Fibroblast of lung (primary cell): Measurements from ENCODE around the gene DYNLL2. TPM values are rescaled to one million over a fixed set of nuclear protein-coding genes. Genes with fewer than 3 reads are reported as not detected.
A peak's percentile ranks its signal among the peaks of the same experiment; 100 is the strongest.

Experiments used
- DNase-seq, 2 donors: peaks; one replicate each; pipeline versions ENCODE4 v3.0.0 to v3.0.0-alpha.2; 2010; ENCODE audit warnings: low read depth in 2 of 2
- H2AFZ ChIP-seq: 2 replicates; pipeline ENCODE4 v1.5.1; 2012; ENCODE audit warnings: low read length, control low read depth, inconsistent platforms
- H3K27ac ChIP-seq: 2 replicates; pipeline ENCODE4 v1.5.1; 2011; ENCODE audit warnings: low read length, control low read depth; ENCODE audit not compliant: insufficient read depth
- H3K27me3 ChIP-seq: 2 replicates; pipeline ENCODE4 v1.5.1; 2011; ENCODE audit warnings: mild to moderate bottlenecking, low read length; ENCODE audit not compliant: control insufficient read depth, insufficient read depth
- H3K36me3 ChIP-seq: 2 replicates; pipeline ENCODE4 v1.5.1; 2011; ENCODE audit warnings: low read length; ENCODE audit not compliant: control insufficient read depth, insufficient read depth
- H3K4me1 ChIP-seq: 2 replicates; pipeline ENCODE4 v1.5.1; 2011; ENCODE audit warnings: low read length; ENCODE audit not compliant: control insufficient read depth, insufficient read depth; ENCODE audit errors: extremely low read depth
- H3K4me2 ChIP-seq: 2 replicates; pipeline ENCODE4 v1.5.1; 2011; ENCODE audit warnings: low read length, control low read depth; ENCODE audit not compliant: insufficient read depth; ENCODE audit errors: extremely low read depth
- H3K4me3 ChIP-seq, 4 experiments: fragments of 200-600 bp in 1 of 4; sonication (generic) in 1 of 4; replicated peaks in 1 of 4; 2 replicates each; pipeline ENCODE4 v1.5.1; 2011 to 2016; ENCODE audit warnings: low read length in 4 of 4, low read depth in 3 of 4, mild to moderate bottlenecking in 3 of 4, control low read depth in 2 of 4, inconsistent platforms in 1 of 4, mixed read lengths in 1 of 4; ENCODE audit not compliant: insufficient read depth in 1 of 4; ENCODE audit errors: control extremely low read depth in 1 of 4
- H3K79me2 ChIP-seq: 2 replicates; pipeline ENCODE4 v1.5.1; 2012; ENCODE audit warnings: mild to moderate bottlenecking, low read length, inconsistent platforms; ENCODE audit not compliant: control insufficient read depth, insufficient read depth
- H3K9ac ChIP-seq: 2 replicates; pipeline ENCODE4 v1.5.1; 2011; ENCODE audit warnings: mild to moderate bottlenecking, low read length, control low read depth; ENCODE audit not compliant: insufficient read depth
- H3K9me3 ChIP-seq: 2 replicates; pipeline ENCODE4 v1.5.1; 2012; ENCODE audit warnings: low read depth, low read length; ENCODE audit not compliant: control insufficient read depth, insufficient read depth
- H4K20me1 ChIP-seq: 2 replicates; pipeline ENCODE4 v1.5.1; 2011; ENCODE audit warnings: low read length; ENCODE audit not compliant: control insufficient read depth, insufficient read depth; ENCODE audit errors: extremely low read depth
- EZH2 ChIP-seq: IDR thresholded peaks from 2 replicates; pipeline ENCODE4 v1.5.1; 2012; ENCODE audit warnings: low read length, control low read depth, mild to moderate bottlenecking; ENCODE audit errors: missing control alignments
- polyA plus RNA-seq, 2 donors: library from polyadenylated mRNA; depleted of rRNA in 1 of 2; stranded (reverse) in 1 of 2; unstranded in 1 of 2; fragments of >200 nt; gene quantifications; 2 replicates each; pipeline ENCODE4 v1.2.1, GENCODE V29; 2011 to 2012; ENCODE audit warnings: missing spikeins in 1 of 2
- total RNA-seq: library from RNA; depleted of rRNA; stranded (reverse); fragments of >200 nt; gene quantifications from 2 replicates; pipeline ENCODE4 v1.2.1, GENCODE V29; 2014
- TF ChIP-seq, protein P1 (sequence below), 2 donors: IDR thresholded peaks in 1 of 2; conservative IDR thresholded peaks in 1 of 2; 1 replicate in 1 of 2; 2 replicates in 1 of 2; pipeline ENCODE4 v1.5.1; 2011 to 2012; ENCODE audit warnings: low read length in 2 of 2, control low read depth in 1 of 2, inconsistent platforms in 1 of 2, low read depth in 1 of 2, mild to moderate bottlenecking in 1 of 2

DYNLL2 gene
- total and polyA plus RNA-seq, 2 donors (not counting 1 experiment from before 2014, with no cell fraction given), result 17.1 to 32.9 TPM

DNA sequence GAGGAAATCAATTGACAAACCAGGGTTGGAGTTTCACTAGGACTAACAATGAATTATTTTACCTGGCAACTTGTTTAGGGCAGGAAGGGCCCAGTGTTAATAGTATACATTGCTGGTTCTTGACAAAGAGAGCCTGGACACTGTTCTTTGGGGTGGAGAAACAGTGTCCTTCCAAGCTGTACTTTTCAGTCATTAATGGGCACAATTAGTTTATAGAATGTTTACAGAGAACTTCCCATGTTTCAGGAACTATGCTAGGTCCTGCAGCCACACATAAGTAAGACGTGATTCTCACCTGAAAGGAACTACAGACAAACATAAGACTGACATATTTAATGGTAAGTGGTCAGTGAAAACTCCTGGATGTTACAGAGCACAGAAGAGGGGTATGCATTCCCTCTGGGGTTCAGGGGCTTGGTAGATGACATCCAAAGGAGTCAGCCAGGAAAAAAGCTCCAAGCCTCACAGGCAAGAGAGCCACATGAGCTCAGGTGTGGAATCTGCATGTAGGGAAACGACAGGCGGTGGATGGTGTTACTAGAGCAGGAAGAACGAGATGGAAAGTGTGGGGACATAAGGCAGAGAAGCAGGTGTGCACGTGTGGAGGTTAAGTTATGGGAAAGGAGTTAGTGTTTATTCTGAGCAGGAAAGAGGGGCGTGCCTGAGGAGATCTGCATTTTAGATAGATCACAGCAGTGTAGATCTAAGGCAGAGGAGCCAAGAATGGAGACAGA is 3.8 kb upstream of the DYNLL2 start:
- no peak for TF ChIP-seq EZH2
- TF ChIP-seq, protein P1, sequence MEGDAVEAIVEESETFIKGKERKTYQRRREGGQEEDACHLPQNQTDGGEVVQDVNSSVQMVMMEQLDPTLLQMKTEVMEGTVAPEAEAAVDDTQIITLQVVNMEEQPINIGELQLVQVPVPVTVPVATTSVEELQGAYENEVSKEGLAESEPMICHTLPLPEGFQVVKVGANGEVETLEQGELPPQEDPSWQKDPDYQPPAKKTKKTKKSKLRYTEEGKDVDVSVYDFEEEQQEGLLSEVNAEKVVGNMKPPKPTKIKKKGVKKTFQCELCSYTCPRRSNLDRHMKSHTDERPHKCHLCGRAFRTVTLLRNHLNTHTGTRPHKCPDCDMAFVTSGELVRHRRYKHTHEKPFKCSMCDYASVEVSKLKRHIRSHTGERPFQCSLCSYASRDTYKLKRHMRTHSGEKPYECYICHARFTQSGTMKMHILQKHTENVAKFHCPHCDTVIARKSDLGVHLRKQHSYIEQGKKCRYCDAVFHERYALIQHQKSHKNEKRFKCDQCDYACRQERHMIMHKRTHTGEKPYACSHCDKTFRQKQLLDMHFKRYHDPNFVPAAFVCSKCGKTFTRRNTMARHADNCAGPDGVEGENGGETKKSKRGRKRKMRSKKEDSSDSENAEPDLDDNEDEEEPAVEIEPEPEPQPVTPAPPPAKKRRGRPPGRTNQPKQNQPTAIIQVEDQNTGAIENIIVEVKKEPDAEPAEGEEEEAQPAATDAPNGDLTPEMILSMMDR (conservative IDR thresholded peaks at IDR 0.05 in 1 of 2, IDR thresholded peaks at IDR 0.05 in 1 of 2; ENCODE audit: low read depth in 1 of 2, low read length in 2 of 2), result no peak
- no peak overlapping the region for H3K9ac ChIP-seq
- H3K4me2 ChIP-seq, result no peak overlapping the region
- H3K27me3 ChIP-seq, result peaks cover 4% of the 10 kb centered on the region
- no peaks in the 10 kb centered on the region for H4K20me1 ChIP-seq
- no peaks in the 10 kb centered on the region for H3K36me3 ChIP-seq
- no peak for DNase-seq
- H3K4me1 ChIP-seq, result peaks cover 4% of the 10 kb centered on the region
- no peak overlapping the region for H3K27ac ChIP-seq
- no peak overlapping the region for H3K4me3 ChIP-seq
- no peak overlapping the region for H2AFZ ChIP-seq
- no peaks in the 10 kb centered on the region for H3K9me3 ChIP-seq
- peaks cover 11% of the 10 kb centered on the region for H3K79me2 ChIP-seq

DNA sequence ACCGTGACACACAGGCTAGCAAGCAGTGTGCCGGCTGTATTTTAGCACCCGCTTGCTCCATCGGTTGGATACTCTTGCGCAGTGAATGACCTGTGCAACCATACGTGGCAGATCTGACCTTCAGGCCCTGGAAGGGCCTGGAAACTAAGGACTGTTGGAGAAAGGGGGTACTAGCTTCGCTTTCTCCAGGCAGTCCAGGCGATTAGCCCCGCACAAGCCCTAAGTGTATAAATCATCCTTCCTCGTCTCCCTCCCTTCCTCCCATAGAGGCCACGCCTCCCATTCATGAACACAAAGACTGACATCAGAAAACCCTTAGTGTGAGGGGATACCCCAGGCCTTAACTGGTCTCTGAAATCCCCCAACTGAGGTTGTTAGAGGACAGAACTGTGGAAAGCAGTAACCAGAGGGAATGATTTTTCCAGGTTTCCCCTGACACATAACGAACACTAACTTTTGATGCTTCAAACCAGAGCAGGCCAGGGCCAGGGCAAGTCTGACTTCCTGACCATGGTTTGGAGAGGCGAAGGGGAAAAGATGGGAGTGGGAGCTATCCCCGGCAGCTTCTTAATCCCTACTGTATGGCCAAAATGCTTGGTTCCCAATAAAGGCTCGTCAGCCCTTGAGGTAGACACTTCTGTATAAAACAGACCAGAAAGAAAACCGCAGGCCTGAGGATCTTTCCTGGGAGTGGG is 1.4 kb upstream of the DYNLL2 start:
- TF ChIP-seq EZH2, result no peak
- TF ChIP-seq, protein P1 (conservative IDR thresholded peaks at IDR 0.05 in 1 of 2, IDR thresholded peaks at IDR 0.05 in 1 of 2; ENCODE audit: low read depth in 1 of 2, low read length in 2 of 2), result no peak
- peaks cover 34% of the 10 kb centered on the region for H3K79me2 ChIP-seq
- peaks cover 4% of the 10 kb centered on the region for H3K27me3 ChIP-seq
- H4K20me1 ChIP-seq, result peaks cover under 1% of the 10 kb centered on the region
- H3K4me2 ChIP-seq, result no peak overlapping the region
- peaks cover 4% of the 10 kb centered on the region for H3K36me3 ChIP-seq
- no peak overlapping the region for H3K4me3 ChIP-seq
- no peak overlapping the region for H3K27ac ChIP-seq
- H2AFZ ChIP-seq, result no peak overlapping the region
- peaks cover 9% of the 10 kb centered on the region for H3K4me1 ChIP-seq
- no peak for DNase-seq
- H3K9me3 ChIP-seq, result no peaks in the 10 kb centered on the region
- no peak overlapping the region for H3K9ac ChIP-seq

DNA sequence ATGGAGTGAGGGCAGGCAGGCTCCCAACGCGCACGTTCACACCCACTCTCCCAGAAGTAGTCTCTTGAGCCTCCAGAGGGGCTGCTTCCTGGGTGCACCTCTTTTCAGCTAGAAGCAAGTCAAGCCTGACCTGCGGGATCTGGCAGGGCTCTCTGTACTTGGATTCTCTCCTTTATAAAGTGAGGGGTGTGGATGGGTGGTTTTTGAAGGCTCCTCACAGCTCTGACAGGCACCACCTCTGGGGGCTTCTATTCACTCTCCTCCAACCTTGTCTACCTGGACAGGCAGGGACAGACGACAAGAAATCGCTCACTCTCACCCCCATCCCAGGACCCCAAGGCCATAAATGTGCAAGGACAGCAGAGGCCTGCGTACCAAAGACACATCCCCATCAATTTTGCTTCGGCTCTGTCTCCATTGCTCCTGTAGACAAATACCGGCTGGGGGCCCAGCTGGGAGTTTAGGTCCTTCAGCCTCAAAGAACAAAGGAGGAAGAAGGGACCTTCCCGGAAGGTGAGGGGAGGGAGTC is 814 bp upstream of the DYNLL2 start:
- no peak for DNase-seq
- peaks cover 7% of the 10 kb centered on the region for H3K36me3 ChIP-seq
- H3K27ac ChIP-seq, result peak overlapping the region; percentile 52
- peaks cover 41% of the 10 kb centered on the region for H3K79me2 ChIP-seq
- peaks cover 9% of the 10 kb centered on the region for H3K4me1 ChIP-seq
- peak overlapping the region in 2 of 4 experiments; percentile 43 to 44 for H3K4me3 ChIP-seq
- peak overlapping the region; percentile 95 for H2AFZ ChIP-seq
- H3K9ac ChIP-seq, result peak overlapping the region; percentile 36
- TF ChIP-seq, protein P1 (conservative IDR thresholded peaks at IDR 0.05 in 1 of 2, IDR thresholded peaks at IDR 0.05 in 1 of 2; ENCODE audit: low read depth in 1 of 2, low read length in 2 of 2), result no peak
- TF ChIP-seq EZH2, result no peak
- peak overlapping the region; percentile 66 for H3K4me2 ChIP-seq
- no peaks in the 10 kb centered on the region for H3K9me3 ChIP-seq
- peaks cover 4% of the 10 kb centered on the region for H3K27me3 ChIP-seq
- peaks cover 3% of the 10 kb centered on the region for H4K20me1 ChIP-seq
